ENCODE measurements around the gene AMFR.
"Not testable (repeated sequence)": the region's sequence is repeated elsewhere in the genome, so short reads cannot be mapped to it uniquely, and the experiment has no call there.

AMFR gene

GRCh38 chr16:56387396-56387795 lies 37.9 kb downstream of the AMFR start:
- peak; percentile 59 for DNase-seq

GRCh38 chr16:56384074-56384721 lies 41.1 kb downstream of the AMFR start:
- no peak for DNase-seq

- DNase-seq = peak; percentile 62
Measured at GRCh38 chr16:56382901-56383355, 42.4 kb downstream of the AMFR start.

- no peak for DNase-seq
Measured at GRCh38 chr16:56382459-56382858, 42.9 kb downstream of the AMFR start.

DNA sequence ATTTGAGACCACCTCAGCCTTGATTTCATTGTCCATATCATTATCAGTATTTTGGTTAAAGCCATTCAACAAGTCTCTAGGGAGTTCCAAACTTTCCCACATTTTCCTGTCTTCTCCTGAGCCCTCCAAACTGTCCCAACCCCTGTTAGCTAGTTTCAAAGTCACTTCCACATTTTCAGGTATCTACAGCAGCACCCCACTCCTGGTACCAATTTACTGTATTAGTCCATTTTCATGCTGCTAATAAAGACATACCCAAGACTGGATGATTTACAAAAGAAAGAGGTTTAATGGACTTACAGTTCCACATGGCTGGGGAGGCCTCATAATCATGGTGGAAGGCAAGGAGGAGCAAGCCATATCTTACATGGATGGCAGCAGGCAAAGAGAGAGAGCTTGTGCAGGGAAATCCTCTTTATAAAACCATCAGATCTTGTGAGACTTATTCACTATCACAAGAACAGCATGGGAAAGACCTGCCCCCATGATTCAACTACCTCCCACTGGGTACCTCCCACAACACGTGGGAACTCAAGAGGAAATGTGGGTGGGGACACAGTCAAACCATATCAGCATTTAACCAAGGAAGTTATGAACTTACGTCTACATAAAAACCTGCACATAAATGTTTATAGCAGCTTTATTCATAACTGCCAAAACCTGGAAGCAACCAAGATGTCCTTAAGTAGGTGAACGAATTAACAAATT lies 44.4 kb downstream of the AMFR start:
- DNase-seq = not testable (repeated sequence)

DNA sequence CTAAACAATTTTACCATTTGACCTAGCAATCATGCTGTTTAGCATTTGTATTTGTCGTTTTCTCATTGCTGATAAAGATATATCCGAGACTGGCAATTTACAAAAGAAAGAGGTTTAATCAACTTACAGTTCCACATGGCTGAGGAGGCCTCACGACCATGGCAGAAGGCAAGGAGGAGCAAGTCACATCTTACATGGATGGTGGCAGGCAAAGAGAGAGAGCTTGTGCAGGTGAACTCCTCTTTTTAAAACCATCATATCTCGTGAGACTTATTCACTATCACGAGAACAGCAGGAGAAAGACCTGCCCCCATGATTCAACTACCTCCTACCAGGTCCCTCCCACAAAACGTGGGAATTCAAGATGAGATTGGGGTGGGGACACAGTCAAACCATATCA lies 46.3 kb downstream of the AMFR start:
- DNase-seq = not testable (repeated sequence)

DNA sequence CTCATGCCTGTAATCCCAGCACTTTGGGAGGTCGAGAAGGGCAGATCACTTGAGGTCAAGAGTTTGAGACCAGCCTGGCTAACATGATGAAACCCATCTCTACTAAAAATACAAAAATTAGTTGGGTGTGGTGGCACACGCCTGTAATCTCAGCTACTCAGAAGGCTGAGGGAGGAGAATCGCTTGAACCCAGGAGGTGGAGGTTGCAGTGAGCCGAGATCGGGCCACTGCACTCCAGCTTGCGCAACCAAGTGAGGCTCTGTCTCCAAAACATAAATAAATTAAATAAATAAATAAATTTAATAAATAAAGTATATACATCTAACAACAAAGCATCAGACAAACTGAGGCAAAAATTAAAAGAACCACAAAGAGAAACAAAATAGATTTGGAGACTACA lies 49.6 kb downstream of the AMFR start:
- DNase-seq = not testable (repeated sequence)

DNA sequence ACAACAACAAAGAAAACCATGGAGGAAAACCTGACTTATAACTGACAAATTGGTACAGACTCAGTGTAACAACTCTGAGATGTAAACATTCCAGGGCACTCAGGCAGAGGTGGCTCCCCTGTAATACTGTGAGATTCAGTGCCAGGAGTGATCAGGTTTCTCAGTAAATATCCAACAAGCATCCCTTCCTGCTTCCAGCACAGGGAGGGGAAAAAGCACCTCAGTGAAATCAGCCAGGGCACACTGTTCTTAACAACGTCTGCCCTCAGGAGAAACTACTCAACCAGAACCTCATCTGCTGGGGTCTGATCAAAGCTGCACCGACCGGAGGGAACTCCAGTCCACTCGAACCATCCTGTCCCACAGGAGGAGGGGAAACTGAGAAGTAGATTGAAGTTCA lies 52.3 kb downstream of the AMFR start:
- no peak for DNase-seq

DNA sequence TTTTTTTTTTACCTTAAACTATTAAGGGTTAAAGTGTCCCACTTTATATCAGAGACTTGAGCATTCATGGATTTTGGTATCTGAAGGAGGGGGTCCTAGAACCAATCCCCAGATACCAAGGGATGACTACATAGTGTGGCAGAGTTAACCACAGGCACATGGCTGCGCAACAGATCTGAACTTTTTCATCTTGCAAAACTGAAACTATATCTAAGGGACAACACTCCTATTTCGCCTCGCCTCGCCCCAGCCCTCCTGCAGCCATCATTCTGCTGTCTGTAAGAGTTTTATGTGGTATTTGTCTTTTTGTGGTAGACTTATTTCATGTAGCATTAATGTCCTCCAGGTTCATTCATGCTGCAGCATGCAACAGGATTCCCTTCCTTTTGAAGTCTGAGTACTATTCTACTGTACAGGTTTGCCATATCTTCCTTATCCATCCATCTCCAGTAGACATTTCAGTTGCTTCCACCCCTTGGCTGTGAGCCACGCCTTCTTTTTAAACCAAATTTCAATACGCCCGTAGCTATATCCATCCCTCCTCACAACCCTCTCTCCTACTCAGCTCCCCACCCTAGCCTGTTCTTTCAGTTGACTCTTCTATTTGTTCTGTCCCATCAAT lies 53.2 kb downstream of the AMFR start:
- no peak for DNase-seq

DNA sequence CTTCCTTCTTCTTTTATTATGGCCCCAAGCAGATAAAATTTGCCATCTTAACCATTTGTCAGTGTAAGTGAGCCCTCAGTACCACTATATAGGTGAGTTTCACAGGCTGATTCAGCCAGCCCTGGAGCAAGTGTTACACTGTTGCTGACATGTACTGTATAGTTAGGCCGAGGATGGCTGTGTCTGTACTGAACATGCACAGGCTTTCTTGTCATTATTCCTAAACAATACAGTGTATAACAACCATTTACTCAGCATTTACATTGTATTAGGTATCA lies 53.7 kb downstream of the AMFR start:
- no peak for DNase-seq

DNA sequence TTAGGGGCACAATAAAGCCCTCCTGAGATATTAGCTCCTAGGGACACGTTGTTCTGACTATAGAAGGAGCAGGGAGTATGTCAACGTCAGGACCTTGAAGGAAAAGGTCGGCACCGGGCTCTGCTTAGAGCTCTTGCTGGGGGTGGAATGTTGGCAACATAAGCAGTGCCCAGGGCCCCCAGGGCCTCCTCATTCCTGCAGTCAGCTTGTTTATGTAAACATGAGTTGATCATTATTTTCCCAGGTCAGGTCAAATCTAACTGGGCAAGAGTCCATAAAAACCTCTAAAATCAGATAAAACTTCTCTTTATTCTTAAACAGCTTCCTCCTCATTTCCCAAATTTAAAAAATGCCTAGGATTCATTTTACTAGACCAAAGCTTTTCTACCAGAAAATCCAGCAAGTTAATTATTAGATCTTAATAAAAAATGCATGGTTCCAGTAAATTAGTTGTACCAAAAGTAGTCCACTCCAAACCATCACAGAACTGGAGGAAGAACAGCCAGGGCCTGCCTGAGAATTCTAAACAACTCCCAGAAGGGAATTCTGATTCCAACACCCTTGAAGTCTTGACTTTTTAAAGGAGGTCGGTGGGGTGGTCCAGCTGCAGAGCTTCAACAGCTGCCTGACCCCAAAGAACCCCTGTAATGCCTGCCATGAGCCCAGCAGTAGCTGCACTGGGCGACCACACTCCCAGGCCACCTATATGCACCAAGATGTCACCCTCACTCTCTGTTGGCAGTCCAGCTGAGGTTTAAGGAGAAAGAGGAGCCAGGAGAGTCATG lies 54.3 kb downstream of the AMFR start:
- DNase-seq = no peak

- DNase-seq = peak; percentile 38
Measured at GRCh38 chr16:56370185-56370874, 55.0 kb downstream of the AMFR start.

GRCh38 chr16:56369202-56369601 lies 56.1 kb downstream of the AMFR start:
- DNase-seq = no peak

DNA sequence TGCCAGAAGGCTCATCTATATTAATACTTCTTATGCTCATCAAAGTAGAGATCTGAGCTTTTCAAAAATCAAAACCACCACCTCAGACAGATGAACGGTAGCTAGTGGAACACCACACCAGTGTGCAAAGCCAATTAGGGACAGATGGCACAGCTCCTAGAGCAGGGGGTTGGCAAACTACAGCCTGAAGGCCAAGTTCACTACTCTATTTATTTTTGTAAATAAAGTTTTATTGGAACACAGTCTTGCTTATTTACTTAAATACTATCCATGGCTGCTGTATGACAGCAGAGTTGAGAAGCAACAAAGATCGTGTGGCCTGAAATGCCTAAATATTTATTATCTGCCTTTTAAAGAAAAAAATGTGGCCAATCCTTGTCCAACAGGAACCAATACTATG lies 56.8 kb downstream of the AMFR start:
- no peak for DNase-seq

GRCh38 chr16:56367764-56368163 lies 57.6 kb downstream of the AMFR start:
- DNase-seq = no peak

DNA sequence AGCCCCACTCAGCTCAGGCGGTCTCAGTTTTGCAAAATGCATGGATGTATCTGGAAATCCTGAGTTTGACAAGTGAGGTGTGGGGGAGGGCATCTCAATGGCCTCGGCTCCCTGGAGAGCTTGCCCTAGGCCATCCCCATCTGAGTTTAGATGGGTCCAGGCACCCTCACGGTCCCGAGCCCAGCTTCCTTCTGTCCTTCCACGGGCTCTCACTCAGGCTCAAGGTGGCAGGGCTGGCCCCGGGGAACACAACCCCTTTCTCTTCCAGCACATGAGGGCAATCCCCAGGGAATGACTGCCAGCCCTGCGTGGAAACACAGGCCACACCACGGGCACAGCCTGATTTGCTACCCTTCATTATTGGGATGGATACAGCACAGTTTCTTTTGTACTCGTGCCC lies 58.4 kb downstream of the AMFR start:
- no peak for DNase-seq

- no peak for DNase-seq
Measured at GRCh38 chr16:56365552-56365951, 59.8 kb downstream of the AMFR start.

DNA sequence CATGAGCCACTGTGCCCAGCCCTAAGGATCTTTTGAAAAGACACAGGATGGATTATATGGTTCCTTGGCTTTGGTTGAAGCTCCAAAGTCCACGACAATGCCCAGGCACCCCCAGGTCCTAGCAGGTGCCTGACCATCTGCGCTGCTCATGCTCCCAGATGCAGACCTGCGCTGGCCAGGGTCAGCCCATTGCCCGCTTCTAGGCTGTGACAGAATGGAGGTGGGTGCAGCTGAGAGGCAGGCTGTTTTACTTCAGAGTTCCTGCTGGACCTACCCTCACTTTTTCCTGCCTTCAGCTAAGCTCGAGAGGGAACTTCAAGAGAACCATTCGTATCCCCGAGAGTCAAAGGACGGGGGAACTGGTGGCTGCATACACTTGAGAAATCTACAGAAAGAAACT lies 60.5 kb downstream of the AMFR start:
- DNase-seq = no peak

DNA sequence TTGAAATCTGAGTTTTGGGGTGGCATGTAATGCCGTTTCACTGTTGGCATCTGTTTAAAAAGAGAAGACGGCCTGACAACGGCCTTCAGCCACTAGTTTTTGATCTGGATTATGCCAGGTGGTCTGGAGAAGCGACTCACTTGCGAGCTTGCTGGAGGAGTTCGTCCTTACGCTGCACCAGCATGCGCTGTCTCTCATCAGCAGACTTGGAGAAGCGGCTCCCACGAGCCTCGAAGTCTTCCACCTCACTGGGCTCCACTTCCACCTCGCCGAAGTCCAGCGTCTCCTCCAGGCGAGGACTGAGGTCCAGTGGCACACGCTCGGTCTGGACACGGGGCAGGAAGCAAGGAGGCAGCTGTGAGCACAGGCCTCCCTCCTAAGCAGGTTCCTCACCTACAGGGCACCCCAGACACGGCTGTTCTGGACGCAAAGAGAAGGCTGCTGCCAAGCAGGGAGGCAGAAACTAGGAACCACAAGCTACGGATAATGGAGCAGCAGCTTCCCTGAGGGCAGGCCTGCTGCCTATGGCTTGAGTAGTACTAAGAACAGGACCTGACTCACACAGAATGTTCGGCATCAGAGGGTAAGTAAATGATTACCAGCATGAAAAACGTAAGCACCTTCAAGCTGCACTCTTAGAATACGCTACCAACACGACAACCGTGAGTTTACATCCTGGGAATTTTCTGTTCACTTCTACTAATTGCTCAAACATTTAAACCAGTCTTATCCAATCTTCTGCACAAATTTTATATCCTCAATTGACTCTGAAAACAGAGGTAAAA lies 61.4 kb downstream of the AMFR start:
- no peak for DNase-seq

GRCh38 chr16:56363181-56363716 lies 62.1 kb downstream of the AMFR start:
- no peak for DNase-seq

DNA sequence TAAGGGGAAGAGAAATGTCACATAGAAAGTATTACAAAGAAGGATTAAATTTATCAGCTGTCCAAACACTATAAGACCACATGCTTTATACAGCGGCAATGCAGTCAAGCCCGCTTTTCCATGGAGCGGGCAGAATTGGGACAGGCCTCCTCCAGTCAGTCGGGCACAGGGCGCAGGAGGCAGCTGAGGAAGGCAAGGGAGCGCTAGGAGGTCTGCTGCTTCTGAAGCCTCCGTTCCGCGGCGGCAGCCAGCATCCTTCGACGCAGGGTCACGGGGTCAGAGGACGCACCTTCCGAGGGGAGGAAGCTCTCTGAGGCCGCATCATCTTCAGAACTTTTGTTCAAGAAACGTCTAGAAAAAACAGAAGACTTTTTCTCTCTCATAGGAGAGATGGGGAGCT lies 62.6 kb downstream of the AMFR start:
- DNase-seq = no peak

- no peak for DNase-seq
Measured at GRCh38 chr16:56362057-56362655, 63.2 kb downstream of the AMFR start.
